ENCODE data around the gene NLRC3.
A peak's percentile ranks its signal among the peaks of the same experiment; 100 is the strongest.
"Not testable (repeated sequence)": the region's sequence is repeated elsewhere in the genome, so short reads cannot be mapped to it uniquely, and the experiment has no call there.

NLRC3 gene

DNA sequence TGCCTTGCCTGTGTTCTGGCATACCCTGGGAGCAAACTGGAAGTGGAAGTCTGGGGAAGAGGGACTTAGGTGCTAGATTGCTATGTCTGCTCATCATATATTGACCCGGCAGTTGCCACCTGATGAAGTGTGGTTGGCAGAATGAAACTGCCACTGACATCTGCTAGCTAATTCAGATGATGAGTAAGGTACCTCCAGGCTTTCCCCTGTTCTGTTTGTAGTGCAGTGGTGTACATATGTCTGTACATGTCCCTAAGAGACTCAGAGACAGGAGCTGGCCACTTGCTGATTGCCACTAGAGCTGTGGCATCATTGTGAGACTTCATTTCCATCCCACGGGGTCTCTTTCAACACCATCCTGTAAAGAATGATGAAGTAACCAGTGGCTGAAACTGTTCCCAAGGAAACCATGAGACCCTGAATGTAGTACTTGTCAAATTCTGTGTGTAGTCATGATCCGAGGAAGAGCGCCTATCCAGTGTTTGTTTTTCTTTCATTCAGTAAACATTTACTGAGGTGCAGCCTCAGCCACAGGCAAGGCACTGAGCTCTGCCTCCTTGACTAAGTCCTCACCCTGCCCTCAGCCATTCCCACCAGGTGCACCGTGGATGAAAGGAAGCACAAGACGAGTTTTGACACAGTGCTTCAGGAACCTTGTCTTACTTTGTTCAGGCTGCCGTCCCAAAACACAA, 63.2 kb downstream of the NLRC3 start:
- DNase-seq = no peak
- no peak for TF ChIP-seq POLR2A (IDR thresholded peaks at IDR 0.05; ENCODE audit: low read length)
- no peak for TF ChIP-seq GATA1 (IDR thresholded peaks at IDR 0.05; ENCODE audit: low read depth, low read length)

DNA sequence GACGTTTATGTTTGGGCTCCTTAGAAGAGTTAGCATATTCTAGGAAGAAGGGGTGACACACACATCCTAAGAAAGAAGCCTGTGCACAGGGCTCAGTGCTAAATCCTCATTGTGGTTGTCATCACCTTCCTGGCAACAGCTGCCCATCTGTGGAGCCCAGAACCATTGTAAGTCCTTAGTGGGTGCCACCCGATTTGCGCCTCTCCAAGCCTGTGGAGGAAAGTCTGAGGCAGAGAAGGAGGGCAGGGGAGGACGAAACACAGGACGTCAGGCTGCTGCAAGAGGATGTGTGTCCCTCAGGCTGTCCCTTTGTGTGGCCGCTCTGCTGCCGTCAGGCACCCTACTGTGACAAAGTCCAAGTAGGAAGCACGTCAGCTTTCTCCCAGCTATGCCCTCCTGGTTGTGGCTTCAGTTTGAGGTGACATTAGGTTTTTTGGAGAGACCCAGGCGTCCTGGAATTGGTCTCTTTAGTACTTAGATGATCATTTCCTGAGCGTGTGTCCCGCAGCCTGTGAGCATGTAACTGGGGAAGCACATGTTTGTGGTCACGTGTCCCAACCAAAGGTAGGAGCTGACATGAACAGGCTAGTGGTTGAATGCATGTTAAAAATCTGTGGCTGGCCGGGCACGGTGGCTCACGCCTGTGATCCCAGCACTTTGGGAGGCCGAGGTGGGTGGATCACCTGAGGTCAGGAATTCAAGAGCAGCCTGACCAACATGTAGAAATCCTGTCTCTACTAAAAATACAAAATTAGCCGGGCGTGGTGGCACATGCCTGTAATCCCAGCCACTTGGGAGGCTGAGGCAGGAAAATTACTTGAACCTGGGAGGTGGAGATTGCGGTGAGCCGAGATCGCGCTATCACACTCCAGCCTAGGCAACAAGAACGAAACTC, 65.7 kb downstream of the NLRC3 start:
- TF ChIP-seq POLR2A (IDR thresholded peaks at IDR 0.05; ENCODE audit: low read length) = no peak
- no peak for TF ChIP-seq GATA1 (IDR thresholded peaks at IDR 0.05; ENCODE audit: low read depth, low read length)
- DNase-seq = no peak

DNA sequence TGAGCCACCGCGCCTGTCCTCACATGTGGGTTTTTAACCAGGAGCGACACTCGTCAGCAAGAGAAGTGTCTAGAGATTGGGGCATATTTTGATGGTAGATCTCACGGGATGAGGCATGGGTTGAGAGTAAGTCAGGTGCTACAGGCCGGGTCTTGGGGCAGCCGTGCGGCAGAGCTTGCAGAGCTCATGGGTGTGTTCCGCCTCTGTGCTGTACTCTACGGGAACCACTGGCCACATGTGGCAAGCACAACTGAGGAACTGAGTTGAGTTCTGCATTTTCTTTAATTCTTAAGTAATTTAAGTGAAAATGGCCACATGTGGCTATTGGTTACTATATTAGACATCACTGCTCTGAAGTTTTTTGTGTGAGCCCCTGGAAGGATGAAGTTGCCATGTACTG, 66.8 kb downstream of the NLRC3 start:
- DNase-seq = no peak
- TF ChIP-seq GATA1 (IDR thresholded peaks at IDR 0.05; ENCODE audit: low read depth, low read length) = no peak

DNA sequence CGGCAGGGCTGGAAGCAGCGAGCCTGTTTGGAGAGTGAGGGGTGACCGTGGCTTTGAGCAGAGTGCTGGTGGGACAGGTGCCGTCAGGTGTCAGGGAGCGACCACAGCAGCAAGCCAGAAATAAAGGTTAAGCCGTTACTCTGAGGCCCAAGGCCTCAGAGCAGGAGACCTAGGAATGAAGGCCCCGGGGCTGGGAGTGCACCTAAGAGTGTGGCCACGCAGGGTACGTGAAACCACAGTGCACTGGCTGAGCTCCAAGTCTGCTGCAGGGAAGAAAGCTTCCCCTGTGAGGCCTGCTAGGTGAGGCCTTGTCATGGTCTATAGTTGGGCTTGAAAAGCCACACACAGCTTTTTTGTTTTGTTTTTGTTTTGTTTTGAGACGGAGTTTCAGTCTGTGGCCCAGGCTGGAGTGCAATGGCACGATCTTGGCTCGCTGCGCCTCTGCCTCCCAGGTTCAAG, 67.7 kb downstream of the NLRC3 start:
- no peak for DNase-seq
- no peak for TF ChIP-seq GATA1 (IDR thresholded peaks at IDR 0.05; ENCODE audit: low read depth, low read length)
- TF ChIP-seq POLR2A (IDR thresholded peaks at IDR 0.05; ENCODE audit: low read length) = no peak

DNA sequence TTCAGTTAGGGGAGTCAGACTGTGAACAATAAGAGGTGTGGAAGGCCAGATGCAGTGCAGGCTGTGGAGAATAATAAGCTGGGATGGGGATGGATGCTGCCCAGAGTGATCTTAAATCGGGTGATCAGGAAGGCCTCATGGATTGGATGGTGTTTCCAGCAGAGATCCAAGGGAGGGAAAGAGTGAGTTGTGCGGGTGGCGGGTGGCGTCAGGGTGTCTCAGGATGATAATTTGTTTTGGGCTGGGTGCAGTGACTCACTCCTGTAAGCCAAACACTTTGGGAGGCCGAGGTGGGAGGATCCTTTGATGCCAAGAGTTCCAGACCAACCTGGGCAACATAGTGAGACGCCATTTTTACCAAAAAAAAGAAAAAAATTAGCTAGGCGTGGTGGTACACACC, 68.5 kb downstream of the NLRC3 start:
- no peak for TF ChIP-seq POLR2A (IDR thresholded peaks at IDR 0.05; ENCODE audit: low read length)
- TF ChIP-seq GATA1 (IDR thresholded peaks at IDR 0.05; ENCODE audit: low read depth, low read length) = no peak
- DNase-seq = peak in 1 of 2 experiments; percentile 34

DNA sequence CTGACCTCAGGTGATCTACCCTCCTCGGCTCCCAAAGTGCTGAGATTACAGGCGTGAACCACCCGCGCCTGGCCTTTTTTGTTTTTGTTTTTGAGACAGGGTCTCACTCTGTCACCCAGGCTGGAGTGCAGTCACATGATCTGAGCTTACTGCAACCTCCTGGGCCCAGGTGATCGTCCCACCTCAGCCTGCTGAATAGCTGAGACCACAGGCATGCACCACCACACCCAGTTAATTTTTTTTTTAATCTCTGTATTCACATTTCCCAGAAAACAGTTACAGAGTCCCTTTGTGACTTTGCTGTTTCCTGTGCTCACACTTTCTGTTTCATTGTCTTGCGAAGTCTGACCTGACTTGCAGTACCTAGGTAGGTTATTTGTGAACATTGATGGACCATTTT, 73.7 kb downstream of the NLRC3 start:
- DNase-seq = no peak
- TF ChIP-seq POLR2A (IDR thresholded peaks at IDR 0.05; ENCODE audit: low read length) (no peak), GATA1 (IDR thresholded peaks at IDR 0.05; ENCODE audit: low read depth, low read length) (no peak)

DNA sequence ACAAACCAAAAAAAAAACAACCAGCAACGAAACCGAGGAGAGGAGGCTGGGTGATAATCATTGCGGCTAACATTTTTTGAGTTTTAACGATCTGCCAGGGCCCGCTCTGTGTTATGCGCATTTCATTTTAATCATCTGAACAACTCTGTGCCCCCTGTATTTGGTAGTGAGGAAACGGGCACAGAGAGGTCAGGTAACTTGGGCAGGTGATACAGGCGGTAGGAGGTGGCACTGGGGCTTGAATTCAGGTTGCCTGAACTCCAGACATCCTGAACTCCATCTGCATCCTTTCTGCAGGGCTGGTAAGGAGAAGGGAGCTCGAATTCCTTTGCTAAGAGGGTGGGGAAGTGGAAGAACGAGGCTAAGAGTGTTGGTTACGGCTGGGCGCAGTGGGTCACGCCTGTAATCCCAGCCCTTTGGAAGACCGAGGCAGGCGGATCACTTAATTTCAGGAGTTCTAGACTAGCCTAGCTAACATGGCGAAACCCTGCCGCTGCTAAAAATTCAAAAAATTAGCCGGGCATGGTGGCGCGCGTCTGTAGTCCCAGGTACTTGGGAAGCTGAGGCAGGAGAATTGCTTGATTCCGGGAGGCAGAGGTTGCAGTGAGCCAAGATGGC, 75.3 kb downstream of the NLRC3 start:
- TF ChIP-seq POLR2A (IDR thresholded peaks at IDR 0.05; ENCODE audit: low read length) = no peak
- TF ChIP-seq GATA1 (IDR thresholded peaks at IDR 0.05; ENCODE audit: low read depth, low read length) = no peak
- DNase-seq = no peak

DNA sequence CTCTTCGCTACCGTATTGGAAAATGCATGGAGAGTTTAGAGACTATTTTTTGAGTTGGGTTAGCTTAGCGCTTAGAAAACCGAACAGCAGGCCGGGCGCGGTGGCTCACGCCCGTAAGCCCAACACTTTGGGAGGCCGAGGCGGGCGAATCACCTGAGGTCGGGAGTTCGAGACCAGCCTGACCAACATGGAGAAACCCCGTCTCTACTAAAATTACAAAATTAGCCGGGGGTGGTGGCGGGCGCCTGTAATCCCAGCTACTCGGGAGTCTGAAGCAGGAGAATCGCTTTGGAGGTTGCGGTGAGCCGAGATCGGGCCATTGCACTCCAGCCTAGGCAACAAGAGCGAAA, 75.8 kb downstream of the NLRC3 start:
- DNase-seq = not testable (repeated sequence)

DNA sequence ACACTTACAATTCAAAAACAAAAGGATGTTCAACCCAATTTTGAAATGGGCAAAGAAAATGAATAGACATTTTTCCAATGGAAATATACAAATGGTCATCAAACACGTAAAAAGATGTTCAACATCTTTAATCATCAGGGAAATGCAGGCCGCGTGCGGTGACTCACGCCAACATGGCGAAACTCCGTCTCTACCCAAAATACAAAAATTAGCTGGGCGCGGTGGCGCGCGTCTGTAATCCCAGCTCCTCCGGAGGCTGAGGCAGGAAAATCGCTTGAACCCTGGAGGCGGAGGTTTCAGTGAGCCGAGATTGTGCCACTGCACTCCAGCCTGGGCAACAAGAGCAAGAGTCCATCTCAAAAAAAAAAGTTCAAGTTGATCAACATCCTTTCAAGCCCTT, 78.2 kb downstream of the NLRC3 start:
- no peak for DNase-seq
- TF ChIP-seq POLR2A (IDR thresholded peaks at IDR 0.05; ENCODE audit: low read length) = no peak
- TF ChIP-seq GATA1 (IDR thresholded peaks at IDR 0.05; ENCODE audit: low read depth, low read length) = no peak

DNA sequence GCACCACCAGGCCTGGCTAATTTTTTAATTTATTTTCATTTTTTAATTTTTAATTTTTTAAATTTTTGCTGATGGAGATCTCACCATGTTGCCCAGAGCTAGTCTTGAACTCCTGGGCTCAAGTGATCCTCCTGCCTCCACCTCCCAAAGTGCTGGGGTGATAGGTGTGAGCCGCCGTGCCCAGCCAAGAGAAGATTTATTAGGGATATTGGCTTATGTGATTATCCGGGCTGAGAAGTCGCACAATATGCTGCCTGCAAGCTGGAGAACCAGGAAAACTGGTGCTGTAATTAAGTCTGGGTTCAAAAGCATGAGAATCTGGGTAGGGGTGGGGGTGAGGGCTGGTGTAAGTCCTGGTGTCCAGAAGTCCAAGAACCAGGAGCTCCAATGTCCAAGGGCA, 79.4 kb downstream of the NLRC3 start:
- TF ChIP-seq POLR2A (IDR thresholded peaks at IDR 0.05; ENCODE audit: low read length) (no peak), GATA1 (IDR thresholded peaks at IDR 0.05; ENCODE audit: low read depth, low read length) (no peak)

DNA sequence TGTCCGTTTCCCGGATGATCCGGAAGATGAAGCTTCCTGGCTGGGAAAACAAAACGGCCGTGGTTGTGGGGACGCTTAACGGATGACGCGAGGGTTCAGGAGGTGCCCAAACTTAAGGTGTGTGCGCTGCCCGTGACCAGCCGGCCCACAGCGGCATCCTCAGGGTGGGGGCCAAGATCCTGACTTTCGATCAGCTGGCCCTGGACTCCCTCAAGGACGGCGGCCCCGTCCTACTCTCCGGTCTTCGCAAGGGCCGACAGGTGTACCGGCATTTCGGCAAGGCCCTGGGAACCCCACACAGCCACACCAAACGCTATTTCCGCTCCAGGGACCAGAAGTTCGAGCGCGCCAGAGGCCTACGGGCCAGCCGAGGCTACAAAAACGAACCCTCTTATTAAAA, 80.8 kb downstream of the NLRC3 start:
- TF ChIP-seq POLR2A (IDR thresholded peaks at IDR 0.05; ENCODE audit: low read length) (no peak), GATA1 (IDR thresholded peaks at IDR 0.05; ENCODE audit: low read depth, low read length) (no peak)
- DNase-seq = no peak

More for the DNA sequence above, 79.4 kb downstream of the NLRC3 start:
- DNase-seq = no peak

DNA sequence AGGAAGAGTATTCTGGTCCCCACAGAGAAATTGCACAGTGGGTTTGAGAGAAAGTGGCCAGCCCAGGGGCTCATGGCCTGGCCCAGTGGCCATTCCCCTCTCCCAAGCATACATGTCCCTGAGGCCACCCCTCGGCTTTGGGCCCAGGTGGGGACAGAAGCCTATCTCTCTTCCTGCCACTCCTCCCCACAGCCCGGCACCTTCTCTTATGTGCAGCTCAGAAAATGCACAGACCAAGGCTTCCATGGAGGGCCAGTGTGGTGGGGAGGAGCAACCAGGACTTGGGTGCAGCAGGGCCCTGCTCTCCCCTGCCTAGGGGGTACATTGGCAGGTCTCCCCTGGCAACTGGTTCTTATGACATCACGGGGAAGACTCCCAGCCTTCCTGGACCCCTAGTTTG, 82.0 kb downstream of the NLRC3 start, which contains the start of gene C16orf90:
Gene C16orf90, minus strand, starts transcription at position 314 of the 400 bp plus-strand sequence. Its CDS starts 68 bp downstream, at position 246.
- DNase-seq = no peak
- TF ChIP-seq POLR2A (IDR thresholded peaks at IDR 0.05; ENCODE audit: low read length) = no peak

DNA sequence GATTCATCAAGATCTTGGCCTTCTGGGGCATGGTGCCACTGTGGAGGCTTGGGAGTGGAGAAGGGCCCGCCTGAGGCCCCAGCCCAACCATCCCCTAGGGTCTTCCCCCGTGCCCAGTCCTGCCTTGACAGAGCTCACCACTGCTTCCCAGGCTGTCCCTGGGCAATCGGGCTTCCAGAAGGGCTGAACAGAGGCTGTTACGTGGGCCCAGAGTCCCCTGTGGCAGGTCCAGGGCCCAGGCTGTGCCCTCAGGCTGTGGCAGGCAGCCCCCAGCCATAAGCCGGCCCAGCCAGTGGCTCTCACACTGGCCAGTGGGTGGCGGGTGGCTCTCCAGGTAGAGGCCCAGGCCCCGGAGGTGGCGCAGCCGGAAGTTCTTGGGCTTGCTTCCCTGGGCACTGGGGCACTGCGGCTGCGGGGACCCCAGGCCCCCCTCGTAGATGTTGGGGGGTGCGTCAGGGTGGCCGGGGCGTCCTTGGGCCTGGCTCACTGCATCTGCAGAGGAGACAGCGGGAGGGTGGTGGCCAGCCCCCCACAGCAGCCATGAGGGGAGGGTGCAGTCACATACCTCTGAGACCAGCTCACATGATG, 82.7 kb downstream of the NLRC3 start:
- DNase-seq = no peak
- no peak for TF ChIP-seq POLR2A (IDR thresholded peaks at IDR 0.05; ENCODE audit: low read length)
- TF ChIP-seq GATA1 (IDR thresholded peaks at IDR 0.05; ENCODE audit: low read depth, low read length) = no peak

DNA sequence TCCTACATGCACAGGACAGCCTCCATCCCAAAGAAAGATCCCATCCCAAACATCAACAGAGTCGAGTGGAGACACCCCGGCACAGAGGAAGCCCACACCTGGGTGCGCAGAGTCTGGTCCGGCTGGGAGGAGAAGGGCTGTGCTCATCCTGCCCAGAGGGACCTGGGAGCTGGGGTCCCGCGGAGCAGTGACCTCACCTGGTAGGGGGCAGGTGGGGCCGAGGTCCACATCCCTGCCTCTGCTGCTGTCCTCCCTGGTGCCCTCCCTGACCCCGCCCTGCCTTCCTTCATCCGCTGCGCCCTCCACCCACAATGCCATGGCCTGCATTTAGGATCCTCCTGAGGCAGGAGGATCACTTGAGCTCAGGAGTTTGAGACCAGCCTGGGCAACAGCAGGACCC, 84.8 kb downstream of the NLRC3 start:
- TF ChIP-seq POLR2A (IDR thresholded peaks at IDR 0.05; ENCODE audit: low read length) (no peak), GATA1 (IDR thresholded peaks at IDR 0.05; ENCODE audit: low read depth, low read length) (no peak)
- DNase-seq = no peak

Measured in erythroblast (primary cell).